ENCODE data around the gene TNXB. TPM values are rescaled to one million over a fixed set of nuclear protein-coding genes. Genes with fewer than 3 reads are reported as not detected.

TNXB gene
- total RNA-seq, 2 donors from 2014 or later: 4.0 to 9.3 TPM

- peaks cover 9% of the 10 kb centered on the region for H3K4me1 ChIP-seq (ENCODE audit: control insufficient read depth, insufficient read depth, low read length)
- Mint-ChIP-seq H3K27me3 (ENCODE audit: insufficient read depth) (peaks cover 2% of the 10 kb centered on the region), H3K36me3 (ENCODE audit: low read depth) (peaks cover 25% of the 10 kb centered on the region), H3K27ac (peak overlapping the region; percentile 99), H3K4me3 (peak overlapping the region; percentile 99), H3K4me1 (peaks cover 21% of the 10 kb centered on the region), H3K9me3 (no peaks in the 10 kb centered on the region)
- H3K4me3 ChIP-seq (ENCODE audit: low read length): peak overlapping the region; percentile 85
- 18 to 38% methylated on average over 6 to 9 of the region's 9 CpGs for WGBS, 2 experiments (ENCODE audit: insufficient coverage in 1 of 2, insufficient read length in 1 of 2)
- H3K9ac ChIP-seq (ENCODE audit: extremely low read depth, low read length, poor library complexity, severe bottlenecking): peak overlapping the region; percentile 87
- no peaks in the 10 kb centered on the region for H3K9me3 ChIP-seq (ENCODE audit: control insufficient read depth, low read length)
- DNase-seq: no peak
- H3K27me3 ChIP-seq (ENCODE audit: control insufficient read depth, insufficient read depth, low read length, poor library complexity, severe bottlenecking): no peaks in the 10 kb centered on the region
- TF ChIP-seq CTCF (conservative IDR thresholded peaks at IDR 0.05): no peak
- H3K36me3 ChIP-seq (ENCODE audit: control insufficient read depth, insufficient read depth, low read length): peaks cover 25% of the 10 kb centered on the region
- peak overlapping the region; percentile 92 for H3K27ac ChIP-seq (ENCODE audit: low read depth, low read length)
Measured at GRCh38 chr6:32127409-32127716, 18.2 kb upstream of the TNXB start.

GRCh38 chr6:32126880-32127279 is 17.7 kb upstream of the TNXB start:
- Mint-ChIP-seq H3K4me1 (peaks cover 21% of the 10 kb centered on the region), H3K36me3 (ENCODE audit: low read depth) (peaks cover 29% of the 10 kb centered on the region), H3K9me3 (no peaks in the 10 kb centered on the region), H3K27me3 (ENCODE audit: insufficient read depth) (no peaks in the 10 kb centered on the region), H3K4me3 (peak overlapping the region; percentile 99), H3K27ac (peak overlapping the region; percentile 99)
- Histone ChIP-seq H3K27me3 (ENCODE audit: control insufficient read depth, insufficient read depth, low read length, poor library complexity, severe bottlenecking) (no peaks in the 10 kb centered on the region), H3K36me3 (ENCODE audit: control insufficient read depth, insufficient read depth, low read length) (peaks cover 28% of the 10 kb centered on the region), H3K9me3 (ENCODE audit: control insufficient read depth, low read length) (no peaks in the 10 kb centered on the region), H3K4me3 (ENCODE audit: low read length) (peak overlapping the region; percentile 85), H3K27ac (ENCODE audit: low read depth, low read length) (no peak overlapping the region), H3K9ac (ENCODE audit: extremely low read depth, low read length, poor library complexity, severe bottlenecking) (peak overlapping the region; percentile 87), H3K4me1 (ENCODE audit: control insufficient read depth, insufficient read depth, low read length) (peaks cover 9% of the 10 kb centered on the region)
- no peak for DNase-seq
- TF ChIP-seq CTCF (conservative IDR thresholded peaks at IDR 0.05): no peak
- 83 to 92% methylated on average over 5 to 7 of the region's 8 CpGs for WGBS, 2 experiments (ENCODE audit: insufficient coverage in 1 of 2, insufficient read length in 1 of 2)

DNA sequence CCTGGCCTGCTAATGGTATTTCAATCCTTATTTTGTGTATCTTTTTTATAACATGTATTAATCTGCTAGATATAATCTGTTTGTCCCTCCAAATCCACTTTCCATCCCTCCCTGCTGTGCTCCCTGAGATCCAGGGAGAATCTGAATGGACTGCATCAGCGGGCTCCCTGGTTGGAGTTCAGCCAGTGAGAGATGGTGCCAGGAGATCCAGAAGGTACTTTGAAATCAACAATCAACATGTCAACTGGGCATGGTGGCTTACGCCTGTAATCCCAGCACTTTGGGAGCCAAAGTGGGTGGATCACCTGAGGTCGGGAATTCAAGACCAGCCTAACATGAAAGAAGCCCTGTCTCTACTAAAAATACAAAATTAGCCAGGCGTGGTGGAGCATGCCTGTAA is 14.5 kb upstream of the TNXB start:
- DNase-seq: no peak
- Mint-ChIP-seq H3K9me3 (no peaks in the 10 kb centered on the region), H3K4me1 (peaks cover 19% of the 10 kb centered on the region), H3K27me3 (ENCODE audit: insufficient read depth) (no peaks in the 10 kb centered on the region), H3K27ac (no peak overlapping the region), H3K4me3 (no peak overlapping the region), H3K36me3 (ENCODE audit: low read depth) (peaks cover 51% of the 10 kb centered on the region)
- TF ChIP-seq CTCF (conservative IDR thresholded peaks at IDR 0.05): no peak
- no peaks in the 10 kb centered on the region for H3K9me3 ChIP-seq (ENCODE audit: control insufficient read depth, low read length)
- H3K36me3 ChIP-seq (ENCODE audit: control insufficient read depth, insufficient read depth, low read length): peaks cover 46% of the 10 kb centered on the region
- no peak overlapping the region for H3K4me3 ChIP-seq (ENCODE audit: low read length)
- H3K27me3 ChIP-seq (ENCODE audit: control insufficient read depth, insufficient read depth, low read length, poor library complexity, severe bottlenecking): no peaks in the 10 kb centered on the region
- H3K9ac ChIP-seq (ENCODE audit: extremely low read depth, low read length, poor library complexity, severe bottlenecking): no peak overlapping the region
- 92 to 95% methylated on average over 2 to 4 of the region's 4 CpGs for WGBS, 2 experiments (ENCODE audit: insufficient coverage in 1 of 2, insufficient read length in 1 of 2)
- H3K4me1 ChIP-seq (ENCODE audit: control insufficient read depth, insufficient read depth, low read length): peaks cover 5% of the 10 kb centered on the region
- H3K27ac ChIP-seq (ENCODE audit: low read depth, low read length): no peak overlapping the region

All from endodermal cell (in vitro differentiated cells).